HG02870 (cell line): ENCODE data around the gene PSME1.
A peak's percentile ranks its signal among the peaks of the same experiment; 100 is the strongest.

Experiments used
- ATAC-seq: cut with Tn5 transposase; IDR thresholded peaks from one replicate; pipeline ENCODE4 v1.9.1; 2021; ENCODE audit warnings: mild to moderate bottlenecking, moderate library complexity; ENCODE audit not compliant: unreplicated experiment

PSME1 gene

DNA sequence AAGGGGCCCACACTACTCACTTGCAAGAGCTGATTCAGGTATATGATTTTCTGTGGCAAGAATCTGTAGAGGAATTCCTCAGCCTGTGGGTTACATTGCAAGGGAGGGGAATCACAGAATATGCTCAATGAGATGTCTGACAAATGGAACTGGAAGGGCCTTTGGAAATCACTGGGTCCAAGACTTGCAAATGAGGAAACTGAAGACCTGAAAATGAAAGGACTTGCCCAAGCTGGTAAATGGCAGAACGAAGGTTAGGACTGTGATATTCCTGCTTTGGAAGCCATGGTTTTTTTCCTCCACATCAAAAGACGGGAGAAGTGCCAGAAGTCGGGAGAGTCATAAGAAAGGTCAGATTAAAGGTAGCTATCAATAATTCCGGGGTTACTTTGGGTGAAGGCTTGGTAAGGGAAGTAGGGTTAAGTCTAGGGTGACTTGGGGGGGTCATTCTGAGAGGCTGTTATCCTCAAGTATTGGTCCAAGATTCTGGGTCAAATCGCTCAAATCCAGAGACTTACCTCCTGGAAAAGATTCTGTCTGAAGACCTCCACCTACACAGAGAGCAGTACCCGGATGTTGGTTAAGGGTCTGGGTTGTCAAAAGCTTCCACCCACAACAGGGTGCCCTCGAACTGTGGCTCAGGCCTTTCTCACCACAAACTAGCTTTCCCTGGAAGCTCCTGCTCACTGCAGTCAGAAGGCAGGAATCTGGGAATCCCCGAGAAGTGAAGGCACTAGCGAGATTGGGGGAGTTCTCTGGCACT lies 9.9 kb downstream of the PSME1 start:
- no peak for ATAC-seq

- peak; percentile 62 for ATAC-seq
Observed at GRCh38 chr14:24146453-24146977, 10.5 kb downstream of the PSME1 start, which contains the start of gene PSME2. Gene PSME2, minus strand, starts transcription at chr14:24146610. Its CDS starts 29 bp downstream, at chr14:24146581.

DNA sequence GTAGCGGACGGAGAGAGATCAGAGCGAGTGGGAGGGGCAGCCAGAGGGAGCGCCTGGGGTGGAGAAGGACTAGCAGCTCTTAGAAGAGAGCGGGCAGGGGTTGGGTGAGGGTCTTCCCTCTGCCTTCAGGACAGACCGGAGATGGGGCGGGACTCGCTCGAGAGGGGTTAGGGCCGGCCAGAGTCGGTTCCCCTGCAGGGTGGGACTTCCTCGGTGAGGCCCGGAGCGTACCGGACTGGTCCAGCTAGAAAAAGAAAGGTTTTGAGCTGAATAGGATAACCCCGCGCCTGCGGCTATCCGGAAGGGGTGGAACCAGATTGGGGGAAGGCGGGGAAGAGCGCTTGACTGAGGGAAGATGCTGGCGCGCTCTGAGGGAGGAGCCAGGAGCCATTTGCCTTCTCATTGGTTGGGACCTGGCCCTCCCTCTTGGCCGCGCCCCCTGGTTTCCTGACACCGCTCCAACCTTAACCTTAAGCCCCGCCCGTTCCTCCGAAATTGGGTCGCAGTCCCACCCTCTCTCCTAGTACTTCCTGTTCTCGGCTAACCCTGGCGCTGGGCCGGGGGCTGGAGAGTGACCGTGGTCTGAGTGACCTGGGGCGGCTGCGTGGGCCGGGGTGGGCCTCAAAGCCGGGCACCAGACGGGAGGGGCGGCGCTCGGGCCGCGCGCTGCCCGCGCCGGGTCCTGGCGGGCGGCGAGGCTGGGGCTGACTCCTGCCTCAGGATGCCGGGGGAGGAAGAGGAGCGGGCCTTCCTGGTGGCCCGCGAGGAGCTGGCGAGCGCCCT lies 11.2 kb downstream of the PSME1 start, which contains the start of gene RNF31:
Gene RNF31, plus strand, starts transcription at position 521 of the 783 bp plus-strand sequence. Its CDS starts 201 bp downstream, at position 722.
- ATAC-seq, result peak; percentile 82

- no peak for ATAC-seq
Observed at GRCh38 chr14:24147761-24148428, 11.9 kb downstream of the PSME1 start.

DNA sequence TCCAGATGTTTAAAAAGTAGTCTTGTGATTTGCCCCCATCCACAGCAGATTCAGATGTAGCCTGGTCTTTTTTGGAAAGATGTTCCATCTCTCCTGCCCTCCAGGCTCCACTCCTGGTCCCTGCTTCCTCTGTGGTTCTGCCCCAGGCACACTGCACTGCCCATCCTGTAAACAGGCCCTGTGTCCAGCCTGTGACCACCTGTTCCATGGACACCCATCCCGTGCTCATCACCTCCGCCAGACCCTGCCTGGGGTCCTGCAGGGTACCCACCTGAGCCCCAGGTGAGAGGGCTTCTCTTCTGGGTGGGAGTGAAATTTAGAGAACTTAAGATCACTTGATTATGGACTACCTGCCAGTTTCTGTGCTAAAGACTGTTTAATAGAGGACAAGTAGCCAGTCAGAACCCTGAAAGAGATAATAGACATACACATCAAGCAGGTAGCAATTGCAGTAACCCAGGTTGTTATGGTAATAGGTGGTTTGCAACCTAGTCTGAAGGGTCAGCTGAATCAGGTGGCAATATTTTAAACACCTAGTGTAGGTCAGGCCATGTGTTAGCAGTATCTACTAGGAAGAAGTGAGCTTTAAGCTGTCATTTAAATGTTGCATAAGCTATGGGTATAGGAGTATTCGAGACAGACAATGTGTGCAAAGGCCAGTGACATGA lies 13.4 kb downstream of the PSME1 start:
- ATAC-seq, result no peak

DNA sequence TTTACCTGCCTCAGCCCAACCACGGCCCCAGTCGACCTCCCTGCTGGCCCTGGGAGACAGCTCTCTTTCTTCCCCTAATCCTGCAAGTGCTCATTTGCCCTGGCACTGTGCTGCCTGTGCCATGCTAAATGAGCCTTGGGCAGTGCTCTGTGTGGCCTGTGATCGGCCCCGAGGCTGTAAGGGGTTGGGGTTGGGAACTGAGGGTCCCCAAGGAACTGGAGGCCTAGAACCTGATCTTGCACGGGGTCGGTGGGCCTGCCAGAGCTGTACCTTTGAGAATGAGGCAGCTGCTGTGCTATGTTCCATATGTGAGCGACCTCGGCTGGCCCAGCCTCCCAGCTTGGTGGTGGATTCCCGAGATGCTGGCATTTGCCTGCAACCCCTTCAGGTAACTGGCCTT lies 14.1 kb downstream of the PSME1 start:
- no peak for ATAC-seq

- no peak for ATAC-seq
Observed at GRCh38 chr14:24150567-24150966, 14.6 kb downstream of the PSME1 start.

- ATAC-seq, result no peak
Observed at GRCh38 chr14:24150993-24151392, 15.0 kb downstream of the PSME1 start.

- ATAC-seq, result no peak
Observed at GRCh38 chr14:24151404-24152080, 15.5 kb downstream of the PSME1 start.

DNA sequence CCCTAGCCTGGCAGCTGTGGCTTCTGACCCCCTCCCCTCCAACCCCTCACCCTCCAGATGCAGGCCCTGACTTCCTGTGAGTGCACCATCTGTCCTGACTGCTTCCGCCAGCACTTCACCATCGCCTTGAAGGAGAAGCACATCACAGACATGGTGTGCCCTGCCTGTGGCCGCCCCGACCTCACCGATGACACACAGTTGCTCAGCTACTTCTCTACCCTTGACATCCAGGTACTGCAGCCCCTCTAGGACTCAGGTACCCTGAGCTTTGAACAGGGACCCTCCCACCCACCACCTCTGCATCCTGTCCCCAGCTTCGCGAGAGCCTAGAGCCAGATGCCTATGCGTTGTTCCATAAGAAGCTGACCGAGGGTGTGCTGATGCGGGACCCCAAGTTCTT lies 19.1 kb downstream of the PSME1 start:
- no peak for ATAC-seq

GRCh38 chr14:24156840-24157239 lies 20.8 kb downstream of the PSME1 start:
- ATAC-seq, result no peak

DNA sequence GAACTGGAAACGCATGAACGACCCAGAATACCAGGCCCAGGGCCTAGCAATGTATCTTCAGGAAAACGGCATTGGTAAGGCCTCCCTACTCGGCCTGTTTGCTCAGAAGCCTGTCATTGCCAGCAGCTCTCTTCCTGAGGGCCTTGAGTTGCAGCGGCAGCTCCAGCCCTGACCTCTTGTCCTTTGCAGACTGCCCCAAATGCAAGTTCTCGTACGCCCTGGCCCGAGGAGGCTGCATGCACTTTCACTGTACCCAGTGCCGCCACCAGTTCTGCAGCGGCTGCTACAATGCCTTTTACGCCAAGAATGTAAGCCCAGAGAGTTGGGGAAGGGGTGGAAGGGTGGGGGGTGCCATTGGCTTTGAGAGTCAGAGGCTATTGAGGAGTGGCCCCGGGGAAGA lies 21.3 kb downstream of the PSME1 start:
- ATAC-seq, result no peak

- ATAC-seq, result no peak
Observed at GRCh38 chr14:24159777-24160498, 23.9 kb downstream of the PSME1 start.

- no peak for ATAC-seq
Observed at GRCh38 chr14:24160499-24160849, 24.5 kb downstream of the PSME1 start.

- ATAC-seq, result peak; percentile 92
Observed at GRCh38 chr14:24160850-24161804, 25.1 kb downstream of the PSME1 start, which contains the start of gene IRF9. Gene IRF9, plus strand, starts transcription at chr14:24161265. Its CDS starts 880 bp downstream, at chr14:24162145.

- ATAC-seq, result no peak
Observed at GRCh38 chr14:24162093-24162492, 26.1 kb downstream of the PSME1 start.

DNA sequence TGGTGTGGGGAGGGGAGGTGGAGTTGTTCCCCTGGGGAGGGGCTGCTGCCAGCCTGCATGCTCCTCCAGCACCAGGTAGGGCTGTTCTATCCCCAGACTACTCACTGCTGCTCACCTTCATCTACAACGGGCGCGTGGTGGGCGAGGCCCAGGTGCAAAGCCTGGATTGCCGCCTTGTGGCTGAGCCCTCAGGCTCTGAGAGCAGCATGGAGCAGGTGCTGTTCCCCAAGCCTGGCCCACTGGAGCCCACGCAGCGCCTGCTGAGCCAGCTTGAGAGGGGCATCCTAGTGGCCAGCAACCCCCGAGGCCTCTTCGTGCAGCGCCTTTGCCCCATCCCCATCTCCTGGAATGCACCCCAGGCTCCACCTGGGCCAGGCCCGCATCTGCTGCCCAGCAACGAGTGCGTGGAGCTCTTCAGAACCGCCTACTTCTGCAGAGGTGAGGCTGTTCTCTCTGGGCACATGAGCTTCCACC lies 28.6 kb downstream of the PSME1 start:
- ATAC-seq, result no peak

DNA sequence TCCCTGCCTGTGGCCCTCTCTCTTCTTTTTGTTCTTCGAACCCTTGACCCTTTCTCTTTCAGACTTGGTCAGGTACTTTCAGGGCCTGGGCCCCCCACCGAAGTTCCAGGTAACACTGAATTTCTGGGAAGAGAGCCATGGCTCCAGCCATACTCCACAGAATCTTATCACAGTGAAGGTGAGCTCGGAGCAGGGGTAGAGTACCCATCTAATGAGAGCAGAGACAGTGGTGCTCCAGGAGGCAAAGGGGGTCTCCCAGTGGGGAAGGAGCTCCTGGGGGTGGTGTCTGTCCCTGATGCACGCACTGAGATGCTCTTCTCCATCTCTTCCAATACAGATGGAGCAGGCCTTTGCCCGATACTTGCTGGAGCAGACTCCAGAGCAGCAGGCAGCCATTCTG lies 29.8 kb downstream of the PSME1 start:
- ATAC-seq, result no peak
